RCC 7860 (cell line): ENCODE data around the gene ZHX3.

ENCODE experiments used
- DNase-seq: peaks from one replicate; pipeline ENCODE4 v3.0.0-alpha.2; 2015; ENCODE audit warnings: low spot score
- FAIRE-seq: peaks from 2 replicates; lab custom pipeline; 2012; peaks lifted over from hg19 to GRCh38; lab: Jason Lieb, UNC

ZHX3 gene

GRCh38 chr20:41317546-41318270, at the start of gene ZHX3:
ZHX3 (minus strand) TSS chr20:41317731; CDS start chr20:41204916, 112,815 bp downstream.
- peak; percentile 92 for DNase-seq
- FAIRE-seq = no peak

GRCh38 chr20:41367393-41367695, 49.8 kb upstream of the ZHX3 start:
- no peak for FAIRE-seq
- no peak for DNase-seq

GRCh38 chr20:41366546-41367392, 49.2 kb upstream of the ZHX3 start, which contains the start of gene EMILIN3:
EMILIN3 (minus strand) TSS chr20:41366818; CDS start chr20:41366634, 184 bp downstream.
- FAIRE-seq (no peak), DNase-seq (no peak)

GRCh38 chr20:41365777-41366545, 48.4 kb upstream of the ZHX3 start:
- no peak for DNase-seq

GRCh38 chr20:41364967-41365765, 47.6 kb upstream of the ZHX3 start:
- no peak for DNase-seq
- FAIRE-seq = no peak

More at GRCh38 chr20:41365777-41366545, 48.4 kb upstream of the ZHX3 start:
- no peak for FAIRE-seq

GRCh38 chr20:41364236-41364855, 46.8 kb upstream of the ZHX3 start:
- DNase-seq (no peak), FAIRE-seq (no peak)

GRCh38 chr20:41363601-41364000, 46.1 kb upstream of the ZHX3 start:
- DNase-seq (no peak), FAIRE-seq (no peak)

- DNase-seq = no peak
- no peak for FAIRE-seq
Measured at GRCh38 chr20:41362748-41363140, 45.2 kb upstream of the ZHX3 start.

GRCh38 chr20:41361757-41362747, 44.5 kb upstream of the ZHX3 start:
- FAIRE-seq (no peak), DNase-seq (no peak)

GRCh38 chr20:41360831-41361756, 43.6 kb upstream of the ZHX3 start:
- FAIRE-seq (no peak), DNase-seq (no peak)

GRCh38 chr20:41359541-41360011, 42.0 kb upstream of the ZHX3 start:
- FAIRE-seq = no peak
- DNase-seq = no peak

- FAIRE-seq (no peak), DNase-seq (no peak)
Measured at GRCh38 chr20:41358717-41359116, 41.2 kb upstream of the ZHX3 start.

- no peak for DNase-seq
Measured at GRCh38 chr20:41358230-41358629, 40.7 kb upstream of the ZHX3 start.

GRCh38 chr20:41357424-41358163, 40.1 kb upstream of the ZHX3 start:
- no peak for DNase-seq

More at GRCh38 chr20:41358230-41358629, 40.7 kb upstream of the ZHX3 start:
- no peak for FAIRE-seq

GRCh38 chr20:41356951-41357350, 39.4 kb upstream of the ZHX3 start:
- DNase-seq = no peak
- FAIRE-seq = no peak

More at GRCh38 chr20:41357424-41358163, 40.1 kb upstream of the ZHX3 start:
- no peak for FAIRE-seq

GRCh38 chr20:41355598-41356203, 38.2 kb upstream of the ZHX3 start:
- FAIRE-seq = no peak
- DNase-seq = no peak
